Measurements from ENCODE around the gene ARHGAP15.

DNA sequence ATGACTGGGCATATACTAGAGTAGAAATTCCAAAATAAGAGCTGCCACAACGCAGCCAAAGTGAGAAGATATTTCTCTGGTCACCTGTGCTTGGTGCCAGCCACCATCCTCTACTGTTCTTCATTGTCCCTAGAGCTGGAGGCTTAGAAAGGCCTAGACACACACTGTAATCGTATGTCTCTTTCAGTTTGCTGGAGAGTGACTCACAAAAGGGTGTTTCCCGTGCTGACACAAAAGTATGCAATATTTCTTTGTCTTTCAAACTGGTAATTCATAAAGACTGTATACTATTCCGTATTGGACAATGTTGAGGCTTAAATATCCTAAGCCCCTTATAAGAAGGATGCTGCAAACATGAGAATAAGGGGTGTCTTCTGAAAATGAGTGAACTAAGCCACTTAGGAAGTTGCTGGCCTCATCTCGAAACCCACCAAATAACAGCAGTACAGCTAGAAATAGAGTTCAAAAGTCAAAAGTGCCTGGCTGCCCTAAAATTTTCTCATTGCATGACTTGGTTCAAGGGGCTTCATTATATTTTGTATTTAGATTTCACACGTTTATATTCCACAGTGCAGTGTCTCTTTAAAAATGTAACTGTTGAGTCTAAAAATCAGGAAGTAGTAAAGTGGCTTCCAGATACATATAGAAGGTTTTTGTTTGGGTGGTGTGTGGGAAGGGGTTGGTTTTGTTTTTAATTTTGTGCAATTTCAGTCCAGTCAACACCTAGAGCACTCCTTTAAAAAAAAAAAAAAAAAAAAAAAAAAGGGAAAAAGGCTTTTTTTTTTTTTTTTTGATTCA, 601.1 kb downstream of the ARHGAP15 start:
- TF ChIP-seq, protein P1, sequence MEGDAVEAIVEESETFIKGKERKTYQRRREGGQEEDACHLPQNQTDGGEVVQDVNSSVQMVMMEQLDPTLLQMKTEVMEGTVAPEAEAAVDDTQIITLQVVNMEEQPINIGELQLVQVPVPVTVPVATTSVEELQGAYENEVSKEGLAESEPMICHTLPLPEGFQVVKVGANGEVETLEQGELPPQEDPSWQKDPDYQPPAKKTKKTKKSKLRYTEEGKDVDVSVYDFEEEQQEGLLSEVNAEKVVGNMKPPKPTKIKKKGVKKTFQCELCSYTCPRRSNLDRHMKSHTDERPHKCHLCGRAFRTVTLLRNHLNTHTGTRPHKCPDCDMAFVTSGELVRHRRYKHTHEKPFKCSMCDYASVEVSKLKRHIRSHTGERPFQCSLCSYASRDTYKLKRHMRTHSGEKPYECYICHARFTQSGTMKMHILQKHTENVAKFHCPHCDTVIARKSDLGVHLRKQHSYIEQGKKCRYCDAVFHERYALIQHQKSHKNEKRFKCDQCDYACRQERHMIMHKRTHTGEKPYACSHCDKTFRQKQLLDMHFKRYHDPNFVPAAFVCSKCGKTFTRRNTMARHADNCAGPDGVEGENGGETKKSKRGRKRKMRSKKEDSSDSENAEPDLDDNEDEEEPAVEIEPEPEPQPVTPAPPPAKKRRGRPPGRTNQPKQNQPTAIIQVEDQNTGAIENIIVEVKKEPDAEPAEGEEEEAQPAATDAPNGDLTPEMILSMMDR (conservative IDR thresholded peaks at IDR 0.05 in 1 of 2, IDR thresholded peaks at IDR 0.05 in 1 of 2; ENCODE audit: low read depth in 1 of 2, low read length in 2 of 2) = no peak
- TF ChIP-seq EZH2 (IDR thresholded peaks at IDR 0.05; ENCODE audit: low read length, missing control alignments) = no peak

Measured in fibroblast of lung (primary cell).